ENCODE measurements around the gene SPANXN5. TPM values are rescaled to one million over a fixed set of nuclear protein-coding genes. Genes with fewer than 3 reads are reported as not detected.

Gene SPANXN5
- polyA plus RNA-seq, 1 donor from 2014 or later = not detected

DNA sequence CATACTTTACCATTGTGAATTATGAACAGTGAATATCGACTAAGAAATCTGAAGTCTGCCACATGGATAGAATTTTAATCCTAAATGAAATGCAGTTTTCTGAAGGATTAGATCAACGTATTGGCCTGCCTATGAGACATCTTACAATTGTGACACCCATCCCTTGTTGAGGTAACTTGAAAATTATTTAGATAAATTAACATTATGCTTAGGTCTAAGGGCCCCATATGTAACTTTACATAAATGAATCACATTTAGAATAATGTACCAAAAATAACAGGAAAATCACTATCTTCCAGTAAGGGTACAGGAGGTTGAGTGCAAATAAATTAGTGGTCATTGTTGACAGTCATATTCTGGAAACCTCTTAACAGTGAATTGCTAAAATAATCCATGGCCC is 27.4 kb upstream of the SPANXN5 start:
- no peaks in the 10 kb centered on the region for H3K79me2 ChIP-seq (replicated peaks; ENCODE audit: insufficient read depth, low read length)
- H3F3A ChIP-seq (ENCODE audit: insufficient read depth, low read length, poor library complexity, severe bottlenecking) = no peaks in the 10 kb centered on the region
- no peak overlapping the region for H3K4me2 ChIP-seq (ENCODE audit: low read length)
- TF ChIP-seq RAD21 (conservative IDR thresholded peaks at IDR 0.05) (no peak), MXI1 (conservative IDR thresholded peaks at IDR 0.05; ENCODE audit: poor library complexity, severe bottlenecking) (no peak), SMC3 (conservative IDR thresholded peaks at IDR 0.05; ENCODE audit: poor library complexity) (no peak), POLR2AphosphoS5 (IDR thresholded peaks at IDR 0.05) (no peak), TAF1 (IDR thresholded peaks at IDR 0.05; ENCODE audit: low read depth) (no peak), EP300 (conservative IDR thresholded peaks at IDR 0.05; ENCODE audit: poor library complexity, severe bottlenecking) (no peak), EZH2 (IDR thresholded peaks at IDR 0.05; ENCODE audit: borderline replicate concordance, insufficient read depth, low read length, poor library complexity, severe bottlenecking) (no peak)
- TF ChIP-seq, protein P1, sequence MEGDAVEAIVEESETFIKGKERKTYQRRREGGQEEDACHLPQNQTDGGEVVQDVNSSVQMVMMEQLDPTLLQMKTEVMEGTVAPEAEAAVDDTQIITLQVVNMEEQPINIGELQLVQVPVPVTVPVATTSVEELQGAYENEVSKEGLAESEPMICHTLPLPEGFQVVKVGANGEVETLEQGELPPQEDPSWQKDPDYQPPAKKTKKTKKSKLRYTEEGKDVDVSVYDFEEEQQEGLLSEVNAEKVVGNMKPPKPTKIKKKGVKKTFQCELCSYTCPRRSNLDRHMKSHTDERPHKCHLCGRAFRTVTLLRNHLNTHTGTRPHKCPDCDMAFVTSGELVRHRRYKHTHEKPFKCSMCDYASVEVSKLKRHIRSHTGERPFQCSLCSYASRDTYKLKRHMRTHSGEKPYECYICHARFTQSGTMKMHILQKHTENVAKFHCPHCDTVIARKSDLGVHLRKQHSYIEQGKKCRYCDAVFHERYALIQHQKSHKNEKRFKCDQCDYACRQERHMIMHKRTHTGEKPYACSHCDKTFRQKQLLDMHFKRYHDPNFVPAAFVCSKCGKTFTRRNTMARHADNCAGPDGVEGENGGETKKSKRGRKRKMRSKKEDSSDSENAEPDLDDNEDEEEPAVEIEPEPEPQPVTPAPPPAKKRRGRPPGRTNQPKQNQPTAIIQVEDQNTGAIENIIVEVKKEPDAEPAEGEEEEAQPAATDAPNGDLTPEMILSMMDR (IDR thresholded peaks at IDR 0.05; ENCODE audit: poor library complexity, severe bottlenecking) = no peak
- TF ChIP-seq, protein P2, sequence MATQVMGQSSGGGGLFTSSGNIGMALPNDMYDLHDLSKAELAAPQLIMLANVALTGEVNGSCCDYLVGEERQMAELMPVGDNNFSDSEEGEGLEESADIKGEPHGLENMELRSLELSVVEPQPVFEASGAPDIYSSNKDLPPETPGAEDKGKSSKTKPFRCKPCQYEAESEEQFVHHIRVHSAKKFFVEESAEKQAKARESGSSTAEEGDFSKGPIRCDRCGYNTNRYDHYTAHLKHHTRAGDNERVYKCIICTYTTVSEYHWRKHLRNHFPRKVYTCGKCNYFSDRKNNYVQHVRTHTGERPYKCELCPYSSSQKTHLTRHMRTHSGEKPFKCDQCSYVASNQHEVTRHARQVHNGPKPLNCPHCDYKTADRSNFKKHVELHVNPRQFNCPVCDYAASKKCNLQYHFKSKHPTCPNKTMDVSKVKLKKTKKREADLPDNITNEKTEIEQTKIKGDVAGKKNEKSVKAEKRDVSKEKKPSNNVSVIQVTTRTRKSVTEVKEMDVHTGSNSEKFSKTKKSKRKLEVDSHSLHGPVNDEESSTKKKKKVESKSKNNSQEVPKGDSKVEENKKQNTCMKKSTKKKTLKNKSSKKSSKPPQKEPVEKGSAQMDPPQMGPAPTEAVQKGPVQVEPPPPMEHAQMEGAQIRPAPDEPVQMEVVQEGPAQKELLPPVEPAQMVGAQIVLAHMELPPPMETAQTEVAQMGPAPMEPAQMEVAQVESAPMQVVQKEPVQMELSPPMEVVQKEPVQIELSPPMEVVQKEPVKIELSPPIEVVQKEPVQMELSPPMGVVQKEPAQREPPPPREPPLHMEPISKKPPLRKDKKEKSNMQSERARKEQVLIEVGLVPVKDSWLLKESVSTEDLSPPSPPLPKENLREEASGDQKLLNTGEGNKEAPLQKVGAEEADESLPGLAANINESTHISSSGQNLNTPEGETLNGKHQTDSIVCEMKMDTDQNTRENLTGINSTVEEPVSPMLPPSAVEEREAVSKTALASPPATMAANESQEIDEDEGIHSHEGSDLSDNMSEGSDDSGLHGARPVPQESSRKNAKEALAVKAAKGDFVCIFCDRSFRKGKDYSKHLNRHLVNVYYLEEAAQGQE (IDR thresholded peaks at IDR 0.05; ENCODE audit: borderline replicate concordance) = no peak
- H2AFZ ChIP-seq (ENCODE audit: low read depth, low read length) = no peak overlapping the region
- H3K27ac ChIP-seq (ENCODE audit: low read length) = no peak overlapping the region
- no peak overlapping the region for H3K9ac ChIP-seq (ENCODE audit: low read length)
- no peaks in the 10 kb centered on the region for H3K27me3 ChIP-seq (ENCODE audit: insufficient read depth, low read depth, low read length)
- no peaks in the 10 kb centered on the region for H4K20me1 ChIP-seq (ENCODE audit: insufficient read depth)
- no peaks in the 10 kb centered on the region for H3K9me3 ChIP-seq (ENCODE audit: low read length)
- H3K4me3 ChIP-seq (ENCODE audit: low read length) = no peak overlapping the region
- no peaks in the 10 kb centered on the region for H3K36me3 ChIP-seq (ENCODE audit: insufficient read depth, low read length)
- H3K9me2 ChIP-seq (ENCODE audit: insufficient read depth, low read length) = no peaks in the 10 kb centered on the region

DNA sequence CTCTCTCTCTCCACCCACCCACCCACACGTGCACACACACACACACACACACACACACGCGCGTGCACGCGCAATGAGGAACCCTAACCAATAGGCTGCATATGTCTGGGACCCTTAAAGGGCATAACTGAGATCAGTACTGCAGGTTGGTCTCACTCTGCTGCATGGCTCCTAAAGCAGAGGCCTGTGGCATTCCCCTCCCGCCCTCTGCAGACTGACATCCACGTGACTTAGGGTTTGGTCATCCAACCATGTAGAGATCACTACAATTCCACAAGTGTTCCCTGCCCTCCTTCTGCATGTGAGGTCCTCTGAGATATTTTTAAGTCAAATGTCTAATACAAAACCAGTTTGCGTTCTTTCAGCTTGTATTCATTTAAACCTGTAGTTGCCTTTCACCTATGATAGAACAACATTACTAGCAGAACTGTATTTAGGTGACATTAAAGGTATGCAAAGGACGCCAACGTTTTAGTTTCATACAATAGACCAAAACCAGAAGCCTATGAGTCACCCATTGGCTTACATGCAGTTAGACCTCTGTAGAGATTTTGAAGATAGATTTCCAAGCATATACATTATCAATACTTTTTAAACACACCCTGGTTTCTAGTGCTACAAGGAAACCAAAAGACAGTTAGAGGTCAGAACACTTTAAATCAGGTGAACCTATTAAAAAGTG is 24.0 kb upstream of the SPANXN5 start:
- Histone ChIP-seq H3K4me2 (ENCODE audit: low read length) (no peak overlapping the region), H3K79me2 (replicated peaks; ENCODE audit: insufficient read depth, low read length) (no peaks in the 10 kb centered on the region), H4K20me1 (ENCODE audit: insufficient read depth) (no peaks in the 10 kb centered on the region), H2AFZ (ENCODE audit: low read depth, low read length) (no peak overlapping the region), H3K9me3 (ENCODE audit: low read length) (no peaks in the 10 kb centered on the region), H3K27me3 (ENCODE audit: insufficient read depth, low read depth, low read length) (no peaks in the 10 kb centered on the region), H3K9me2 (ENCODE audit: insufficient read depth, low read length) (no peaks in the 10 kb centered on the region), H3K36me3 (ENCODE audit: insufficient read depth, low read length) (no peaks in the 10 kb centered on the region), H3F3A (ENCODE audit: insufficient read depth, low read length, poor library complexity, severe bottlenecking) (no peaks in the 10 kb centered on the region), H3K27ac (ENCODE audit: low read length) (no peak overlapping the region), H3K4me3 (ENCODE audit: low read length) (no peak overlapping the region), H3K9ac (ENCODE audit: low read length) (no peak overlapping the region)
- TF ChIP-seq, protein P2 (IDR thresholded peaks at IDR 0.05; ENCODE audit: borderline replicate concordance) = no peak
- TF ChIP-seq TAF1 (IDR thresholded peaks at IDR 0.05; ENCODE audit: low read depth) = no peak
- TF ChIP-seq EZH2 (IDR thresholded peaks at IDR 0.05; ENCODE audit: borderline replicate concordance, insufficient read depth, low read length, poor library complexity, severe bottlenecking) = no peak
- TF ChIP-seq SMC3 (conservative IDR thresholded peaks at IDR 0.05; ENCODE audit: poor library complexity) = no peak
- TF ChIP-seq, protein P1 (IDR thresholded peaks at IDR 0.05; ENCODE audit: poor library complexity, severe bottlenecking) = no peak
- TF ChIP-seq EP300 (conservative IDR thresholded peaks at IDR 0.05; ENCODE audit: poor library complexity, severe bottlenecking) = no peak
- no peak for TF ChIP-seq MXI1 (conservative IDR thresholded peaks at IDR 0.05; ENCODE audit: poor library complexity, severe bottlenecking)
- TF ChIP-seq POLR2AphosphoS5 (IDR thresholded peaks at IDR 0.05) = no peak
- no peak for TF ChIP-seq RAD21 (conservative IDR thresholded peaks at IDR 0.05)

Data from neural cell (in vitro differentiated cells).